Mucosa of descending colon (tissue), 3 donors: ENCODE measurements around the gene FAM118A. TPM values are rescaled to one million over a fixed set of nuclear protein-coding genes. Genes with fewer than 3 reads are reported as not detected.

Source experiments
- ATAC-seq: fragments of 200-7000 bp; cut with Tn5 transposase; one replicate; pipeline ENCODE4 v1.9.1; 2020; ENCODE audit warnings: mild to moderate bottlenecking, moderate library complexity
- DNase-seq, 3 donors: peaks; one replicate each; pipeline ENCODE4 v3.0.0-alpha.2; 2020
- H3K36me3 ChIP-seq: fragments of 200-600 bp; one replicate; pipeline ENCODE4 v1.8.0; 2021; ENCODE audit warnings: low read depth, mild to moderate bottlenecking
- H3K4me1 ChIP-seq: fragments of 200-600 bp; one replicate; pipeline ENCODE4 v1.8.0; 2021; ENCODE audit warnings: low read depth, mild to moderate bottlenecking
- H3K4me3 ChIP-seq: fragments of 200-600 bp; one replicate; pipeline ENCODE4 v1.8.0; 2021; ENCODE audit warnings: mild to moderate bottlenecking
- H3K9me3 ChIP-seq: fragments of 200-600 bp; one replicate; pipeline ENCODE4 v1.8.0; 2021; ENCODE audit warnings: mild to moderate bottlenecking
- CTCF ChIP-seq: fragments of 200-600 bp; IDR thresholded peaks from one replicate; pipeline ENCODE4 v1.8.0; 2022; ENCODE audit warnings: antibody characterized with exemption, mild to moderate bottlenecking
- intact Hi-C, 2 donors: fragments of 100-400 bp; cut with DNase I in 1 of 2; cut with micrococcal nuclease in 1 of 2; formaldehyde crosslinking; loops; one replicate each; pipeline versions ENCODE4 v1.11.0 to v1.11.1; 2022; cut with DNase I, micrococcal nuclease
- total RNA-seq, 3 donors: library from RNA; stranded (reverse); fragmentation: NEBNext Ultra II Directional in 2 of 3; extraction: Animal tissue kit (Norgen Biotek cat#: 25700) in 2 of 3; gene quantifications; one replicate each; pipeline versions ENCODE4 v1.2.1 to v1.2.4, GENCODE V29; 2021 to 2023
- donor health status: DM: no; HTN: no; CAD: no; lungs with moderate emphysema.
- donor health status: DM: no; HTN: no; CAD: no.
- donor health status: DM: no; HTN: yes; CAD: no.

FAM118A gene
- total RNA-seq, 3 donors from 2014 or later = 50.1 to 86.0 (median 55.1) TPM

DNA sequence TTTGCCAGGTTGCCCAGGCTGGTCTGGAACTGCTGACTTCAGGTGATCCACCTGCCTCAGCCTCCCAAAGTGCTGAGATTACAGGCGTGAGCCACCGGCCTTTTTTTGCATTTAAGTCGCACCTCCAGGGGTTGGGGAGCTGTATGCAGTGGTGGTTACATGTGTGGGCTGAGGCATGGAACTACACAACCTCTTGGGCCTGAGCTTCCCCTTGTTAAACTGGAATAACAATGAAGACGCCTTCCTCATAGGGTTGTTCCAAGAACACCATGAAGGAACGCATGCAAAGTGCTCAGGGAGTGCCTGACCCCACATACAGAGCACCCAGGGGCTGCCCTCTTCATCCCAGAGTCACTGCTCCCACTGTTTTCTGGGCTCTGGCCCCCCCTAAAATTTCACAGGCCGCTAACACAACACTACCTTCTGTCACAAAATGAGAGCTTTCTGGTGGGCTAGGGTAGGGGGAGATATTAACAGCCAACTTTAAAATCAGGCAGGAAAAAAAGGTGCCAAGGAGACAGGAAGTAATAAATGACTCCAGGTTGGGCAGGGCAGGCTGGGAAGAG, 1.3 kb upstream of the FAM118A start:
- H3K4me1 ChIP-seq = peaks cover 31% of the 10 kb centered on the region
- H3K36me3 ChIP-seq = no peaks in the 10 kb centered on the region
- no peak for TF ChIP-seq CTCF
- ATAC-seq = no peak
- no peak overlapping the region for H3K4me3 ChIP-seq
- DNase-seq = no peak
- H3K9me3 ChIP-seq = no peaks in the 10 kb centered on the region
- intact Hi-C loops = no loop called here

DNA sequence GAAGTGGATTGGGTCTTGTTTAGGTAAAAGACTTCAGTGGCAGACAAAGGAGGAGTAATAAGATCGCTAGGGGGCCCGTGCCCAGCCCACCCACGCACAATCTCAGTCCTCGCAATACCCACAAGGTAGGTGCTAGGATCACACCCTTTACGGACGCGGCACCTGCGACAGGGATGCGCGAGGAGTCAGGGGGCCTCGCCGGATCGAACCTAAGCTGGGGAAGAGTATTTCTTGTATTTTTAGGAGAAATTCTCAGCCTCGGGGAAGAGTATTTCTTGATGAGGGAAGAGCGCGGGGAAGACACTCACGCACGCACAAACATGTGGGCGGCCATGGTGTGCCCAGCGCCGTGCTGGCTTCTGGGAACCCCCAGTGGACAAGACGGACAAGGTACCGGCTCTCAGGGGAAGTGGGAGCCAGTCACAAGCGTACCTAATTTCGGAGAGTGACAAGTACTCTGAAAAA, 745 bp upstream of the FAM118A start:
- ATAC-seq (peak; percentile 45), DNase-seq (peak; percentile 57 to 75 (median 64))
- Histone ChIP-seq H3K4me3 (peak overlapping the region; percentile 90), H3K36me3 (no peaks in the 10 kb centered on the region), H3K4me1 (peaks cover 34% of the 10 kb centered on the region), H3K9me3 (no peaks in the 10 kb centered on the region)
- intact Hi-C loops = no loop called here
- no peak for TF ChIP-seq CTCF

- DNase-seq (peak in 2 of 3 donors; percentile 54 to 71), ATAC-seq (no peak)
- H3K9me3 ChIP-seq = no peaks in the 10 kb centered on the region
- no peaks in the 10 kb centered on the region for H3K36me3 ChIP-seq
- TF ChIP-seq CTCF = no peak
- intact Hi-C loops = no loop called here
- peak overlapping the region; percentile 90 for H3K4me3 ChIP-seq
- peaks cover 37% of the 10 kb centered on the region for H3K4me1 ChIP-seq
Measured at GRCh38 chr22:45310331-45310976, 720 bp downstream of the FAM118A start.

DNA sequence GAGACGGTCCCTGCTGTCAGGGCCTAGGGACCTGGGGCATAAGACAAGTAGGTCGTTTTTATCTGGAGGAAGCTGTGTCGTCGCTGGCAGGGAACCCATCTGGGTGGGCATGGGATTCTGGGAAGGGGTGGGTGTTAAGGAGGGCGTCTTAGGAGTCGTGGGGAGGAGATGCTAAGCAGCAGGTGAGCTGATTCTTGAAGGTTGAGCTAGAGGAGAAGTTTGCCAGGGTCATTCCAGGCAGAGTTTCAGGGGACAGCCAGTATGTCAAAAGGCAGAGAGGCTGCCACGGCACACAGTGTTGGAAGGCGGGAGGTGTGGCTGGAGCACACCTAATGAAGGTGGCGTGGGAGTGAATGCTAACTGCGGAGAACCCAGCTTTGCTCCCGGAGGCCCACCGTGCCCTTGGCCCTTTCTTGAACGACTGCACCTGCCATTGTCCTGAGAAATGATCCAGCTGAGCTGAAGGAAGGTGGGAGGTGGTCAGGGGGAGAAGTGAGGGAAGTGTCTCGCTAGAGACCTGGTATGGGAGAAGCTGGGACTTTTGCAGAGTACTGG, 1.3 kb downstream of the FAM118A start:
- Histone ChIP-seq H3K36me3 (no peaks in the 10 kb centered on the region), H3K4me1 (peaks cover 33% of the 10 kb centered on the region), H3K4me3 (peak overlapping the region; percentile 90), H3K9me3 (no peaks in the 10 kb centered on the region)
- TF ChIP-seq CTCF = no peak
- no peak for ATAC-seq
- DNase-seq = no peak
- intact Hi-C loops = no loop called here

GRCh38 chr22:45312415-45312814, 2.7 kb downstream of the FAM118A start:
- intact Hi-C loops = no loop called here
- Histone ChIP-seq H3K4me3 (no peak overlapping the region), H3K4me1 (peaks cover 36% of the 10 kb centered on the region), H3K36me3 (no peaks in the 10 kb centered on the region), H3K9me3 (no peaks in the 10 kb centered on the region)
- DNase-seq (no peak), ATAC-seq (no peak)
- no peak for TF ChIP-seq CTCF
